Left ventricle myocardium inferior (tissue), 1 donor: ENCODE results near the gene SYK. TPM values are rescaled to one million over a fixed set of nuclear protein-coding genes. Genes with fewer than 3 reads are reported as not detected.

Experiments used
- DNase-seq: peaks from one replicate; pipeline ENCODE4 v3.0.0-alpha.2; 2020
- H3K27ac ChIP-seq: fragments of 200-600 bp; replicated peaks from 2 replicates; pipeline ENCODE4 v1.8.0; 2021
- H3K27me3 ChIP-seq: fragments of 200-600 bp; 2 replicates; pipeline ENCODE4 v1.8.0; 2021; ENCODE audit warnings: low read depth
- H3K36me3 ChIP-seq: fragments of 200-600 bp; 2 replicates; pipeline ENCODE4 v1.8.0; 2021
- H3K4me1 ChIP-seq: fragments of 200-600 bp; 2 replicates; pipeline ENCODE4 v1.8.0; 2021
- H3K4me3 ChIP-seq: fragments of 200-600 bp; 2 replicates; pipeline ENCODE4 v1.8.0; 2021; ENCODE audit warnings: mild to moderate bottlenecking, moderate library complexity
- H3K9me3 ChIP-seq: fragments of 200-600 bp; replicated peaks from 2 replicates; pipeline ENCODE4 v1.8.0; 2021
- CTCF ChIP-seq: fragments of 200-600 bp; IDR thresholded peaks from 2 replicates; pipeline ENCODE4 v1.8.0; 2021; ENCODE audit warnings: antibody characterized with exemption, mild to moderate bottlenecking, borderline replicate concordance
- intact Hi-C: fragments of 100-400 bp; cut with micrococcal nuclease; formaldehyde crosslinking; loops from one replicate; pipeline ENCODE4 v1.11.0; 2022
- total RNA-seq: library from RNA; stranded (reverse); fragmentation: NEBNext Ultra II Directional; extraction: Animal tissue kit (Norgen Biotek cat#: 25700); gene quantifications from one replicate; pipeline ENCODE4 v1.2.1, GENCODE V29; 2021
- donor health status: DM: no; HTN: yes; CAD: no; lungs with severe emphysema.

SYK gene
- total RNA-seq, 1 donor from 2014 or later: 5.4 TPM

- H3K27me3 ChIP-seq: peaks cover 35% of the 10 kb centered on the region
- H3K36me3 ChIP-seq: no peaks in the 10 kb centered on the region
- DNase-seq: no peak
- no peak for TF ChIP-seq CTCF
- H3K4me1 ChIP-seq: no peaks in the 10 kb centered on the region
- intact Hi-C loops: no loop called here
- no peak overlapping the region for H3K4me3 ChIP-seq
- H3K9me3 ChIP-seq: no peaks in the 10 kb centered on the region
- no peak overlapping the region for H3K27ac ChIP-seq
These were observed 11.4 kb downstream of the SYK start for GRCh38 chr9:90813046-90813445.

- TF ChIP-seq CTCF: no peak
- H3K4me3 ChIP-seq: no peak overlapping the region
- intact Hi-C loops: no loop called here
- no peaks in the 10 kb centered on the region for H3K36me3 ChIP-seq
- DNase-seq: no peak
- H3K27me3 ChIP-seq: peaks cover 33% of the 10 kb centered on the region
- H3K9me3 ChIP-seq: no peaks in the 10 kb centered on the region
- no peaks in the 10 kb centered on the region for H3K4me1 ChIP-seq
- H3K27ac ChIP-seq: no peak overlapping the region
These were observed 11.9 kb downstream of the SYK start for GRCh38 chr9:90813523-90813922.

- TF ChIP-seq CTCF: no peak
- H3K27me3 ChIP-seq: peaks cover 25% of the 10 kb centered on the region
- no peaks in the 10 kb centered on the region for H3K9me3 ChIP-seq
- DNase-seq: no peak
- H3K36me3 ChIP-seq: no peaks in the 10 kb centered on the region
- no peak overlapping the region for H3K4me3 ChIP-seq
- intact Hi-C loops: no loop called here
- no peaks in the 10 kb centered on the region for H3K4me1 ChIP-seq
- H3K27ac ChIP-seq: no peak overlapping the region
These were observed 12.7 kb downstream of the SYK start for GRCh38 chr9:90814355-90814754.

- TF ChIP-seq CTCF: no peak
- Histone ChIP-seq H3K4me3 (no peak overlapping the region), H3K4me1 (no peaks in the 10 kb centered on the region), H3K27me3 (peaks cover 15% of the 10 kb centered on the region), H3K9me3 (no peaks in the 10 kb centered on the region), H3K27ac (no peak overlapping the region), H3K36me3 (no peaks in the 10 kb centered on the region)
- intact Hi-C loops: no loop called here
- DNase-seq: no peak
These were observed 13.7 kb downstream of the SYK start for GRCh38 chr9:90815183-90815943.

GRCh38 chr9:90815944-90816357, 14.3 kb downstream of the SYK start:
- DNase-seq: no peak
- Histone ChIP-seq H3K36me3 (no peaks in the 10 kb centered on the region), H3K4me1 (no peaks in the 10 kb centered on the region), H3K27me3 (peaks cover 14% of the 10 kb centered on the region), H3K4me3 (no peak overlapping the region), H3K27ac (no peak overlapping the region), H3K9me3 (no peaks in the 10 kb centered on the region)
- TF ChIP-seq CTCF: no peak
- intact Hi-C loops: no loop called here
